M059J (cell line): ENCODE results near the gene TMEM178B. TPM values are rescaled to one million over a fixed set of nuclear protein-coding genes. Genes with fewer than 3 reads are reported as not detected.

Experiments used
- DNase-seq: peaks from one replicate; pipeline ENCODE4 v3.0.0-alpha.2; 2012; ENCODE audit warnings: low read depth
- total RNA-seq: library from RNA; depleted of rRNA; stranded (reverse); fragments of >200 nt; shearing (Covaris generic); gene quantifications from 2 replicates; pipeline ENCODE4 v1.2.3, GENCODE V29; 2014

The TMEM178B gene
- total RNA-seq, 1 experiment from 2014 or later = 1.6 TPM

- no peak for DNase-seq
These were observed 190.1 kb downstream of the TMEM178B start for GRCh38 chr7:141263983-141264382.

DNA sequence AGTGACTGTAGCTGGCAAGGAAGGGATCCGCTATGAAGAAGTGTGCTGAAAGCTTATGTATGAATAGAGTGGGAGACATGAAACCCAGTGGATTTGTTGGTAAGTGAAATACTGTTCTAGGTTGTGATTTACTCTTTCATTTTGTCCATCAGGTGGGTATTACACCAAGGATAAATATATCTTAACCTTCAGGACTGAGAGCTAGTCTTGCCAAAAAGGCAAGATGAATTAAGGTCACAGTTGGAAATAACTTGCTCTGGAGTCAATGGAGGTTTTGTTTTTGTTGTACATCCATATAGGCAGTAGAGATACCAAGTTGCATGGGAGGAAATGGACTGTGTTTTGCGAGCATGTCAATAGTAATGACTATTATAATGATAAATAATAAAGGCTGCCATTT lies 190.6 kb downstream of the TMEM178B start:
- DNase-seq = no peak

DNA sequence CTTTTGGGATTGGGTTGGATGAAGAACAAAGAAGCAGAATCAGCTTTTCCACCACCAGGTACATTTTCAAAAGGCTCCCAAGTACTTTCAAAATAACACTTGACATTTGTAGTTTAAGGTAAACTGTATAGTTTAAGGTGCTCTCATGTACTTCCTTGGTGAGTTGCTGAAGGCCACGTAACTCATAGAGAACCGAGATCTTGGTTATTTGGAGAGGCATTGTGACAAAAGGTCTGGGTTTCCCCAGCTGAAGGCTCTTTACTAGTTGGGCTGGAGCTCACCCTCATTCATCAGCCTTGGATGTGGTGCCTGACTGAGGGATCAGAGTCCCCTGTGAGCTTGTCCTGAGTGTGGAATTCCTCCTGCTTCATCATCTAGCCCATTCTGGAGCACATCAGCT lies 191.8 kb downstream of the TMEM178B start:
- DNase-seq = no peak

DNA sequence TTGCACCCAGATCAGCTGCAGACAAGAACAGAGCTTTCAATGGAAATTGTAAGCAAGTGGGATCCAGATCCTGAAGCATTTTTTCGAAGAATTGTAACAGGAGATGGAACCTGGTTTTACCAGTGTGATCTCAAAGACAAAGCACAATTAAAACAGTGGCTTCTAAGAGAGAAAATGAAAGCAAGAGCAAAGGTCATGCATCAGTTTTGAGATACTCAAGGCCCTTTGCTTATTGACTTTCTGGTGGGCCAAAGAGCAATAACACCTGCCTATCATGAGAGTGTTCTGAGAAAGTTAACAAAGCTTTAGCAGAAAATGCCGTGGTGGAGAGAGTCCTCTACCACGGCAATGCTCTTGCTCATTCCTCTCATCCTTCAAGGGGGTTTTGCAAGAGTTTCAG lies 194.8 kb downstream of the TMEM178B start:
- DNase-seq = no peak

- DNase-seq = no peak
These were observed 197.6 kb downstream of the TMEM178B start for GRCh38 chr7:141271451-141271850.

DNA sequence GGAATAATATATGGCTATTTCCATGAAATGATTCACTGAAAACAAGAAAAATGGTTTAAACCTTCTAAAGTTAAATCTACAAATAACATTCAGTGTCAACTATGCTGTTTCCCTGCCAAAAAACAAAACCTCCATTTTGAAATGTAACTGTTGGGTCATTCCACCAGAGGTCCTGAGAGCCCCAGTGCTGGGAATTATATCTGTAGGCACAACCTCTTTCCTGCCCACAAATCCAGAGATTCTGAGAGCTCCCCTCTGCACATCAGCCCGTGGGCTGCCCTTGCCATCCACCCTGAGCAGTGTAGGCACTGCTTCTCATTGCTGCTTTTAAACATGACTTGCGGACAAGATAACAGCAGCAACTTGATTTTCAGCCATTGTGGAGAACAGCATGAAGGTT lies 198.6 kb downstream of the TMEM178B start:
- no peak for DNase-seq

- no peak for DNase-seq
These were observed 201.5 kb downstream of the TMEM178B start for GRCh38 chr7:141275350-141275749.

DNA sequence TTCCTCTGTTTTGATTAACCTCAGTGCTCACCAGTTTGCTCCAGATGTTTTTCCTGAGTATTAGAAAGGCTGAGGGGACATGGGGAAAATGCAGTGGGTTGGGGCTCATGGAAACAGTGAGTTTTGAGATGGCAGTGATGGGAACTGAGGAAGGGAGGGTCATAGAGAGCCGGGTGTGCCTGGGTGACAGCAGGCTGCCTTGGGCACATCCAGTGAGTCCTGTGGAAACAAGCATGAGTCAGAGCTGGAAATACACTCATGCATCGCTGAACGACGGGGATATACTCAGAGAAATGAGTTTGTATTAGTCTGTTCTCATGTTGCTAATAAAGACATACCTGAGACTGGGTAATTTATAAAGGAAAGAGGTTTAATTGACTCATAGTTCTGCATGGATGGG lies 202.2 kb downstream of the TMEM178B start:
- DNase-seq = peak; percentile 57

GRCh38 chr7:141280100-141280499 lies 206.2 kb downstream of the TMEM178B start:
- no peak for DNase-seq

DNA sequence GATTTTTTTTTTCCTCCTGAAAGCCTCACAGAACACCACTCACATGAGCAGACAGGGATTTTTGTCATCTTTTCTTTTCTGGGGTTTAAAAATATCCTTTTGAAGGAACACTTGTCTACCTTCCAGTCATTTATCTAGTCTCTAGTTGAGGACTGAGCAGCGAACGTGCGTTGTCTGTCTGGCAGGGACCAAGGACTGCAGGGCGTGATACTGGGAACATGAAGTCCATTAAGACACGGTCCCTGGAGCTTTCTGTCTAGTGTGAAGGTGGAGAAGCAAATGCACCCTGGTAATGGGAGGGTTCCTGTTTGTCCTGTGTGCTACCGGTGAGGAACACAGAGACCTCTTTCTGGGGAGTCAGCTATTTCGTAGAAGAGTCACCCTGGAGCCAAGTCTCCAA lies 207.4 kb downstream of the TMEM178B start:
- no peak for DNase-seq

GRCh38 chr7:141286522-141286921 lies 212.7 kb downstream of the TMEM178B start:
- no peak for DNase-seq

- DNase-seq = no peak
These were observed 214.1 kb downstream of the TMEM178B start for GRCh38 chr7:141287936-141288335.

- DNase-seq = no peak
These were observed 214.8 kb downstream of the TMEM178B start for GRCh38 chr7:141288626-141289025.

GRCh38 chr7:141290365-141290764 lies 216.5 kb downstream of the TMEM178B start:
- no peak for DNase-seq

DNA sequence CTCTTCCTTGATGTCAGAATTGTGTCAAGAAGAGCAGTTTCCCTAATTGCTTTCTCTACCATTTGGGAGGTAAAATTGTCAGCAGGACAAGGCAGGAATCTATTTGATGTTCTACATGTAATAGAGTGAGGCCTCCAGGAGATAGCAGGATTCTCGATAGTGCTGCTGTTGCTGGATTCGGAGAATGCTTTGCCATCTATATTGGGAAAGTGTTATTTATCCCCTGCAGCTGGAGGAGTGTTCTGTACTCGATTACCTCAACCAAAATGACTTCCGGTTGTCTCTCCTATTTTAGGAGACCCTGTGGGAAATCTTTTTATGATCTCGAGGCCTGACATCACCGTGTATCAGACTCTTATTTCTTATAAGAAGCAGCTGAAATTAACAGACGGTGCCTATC lies 217.1 kb downstream of the TMEM178B start:
- DNase-seq = no peak

DNA sequence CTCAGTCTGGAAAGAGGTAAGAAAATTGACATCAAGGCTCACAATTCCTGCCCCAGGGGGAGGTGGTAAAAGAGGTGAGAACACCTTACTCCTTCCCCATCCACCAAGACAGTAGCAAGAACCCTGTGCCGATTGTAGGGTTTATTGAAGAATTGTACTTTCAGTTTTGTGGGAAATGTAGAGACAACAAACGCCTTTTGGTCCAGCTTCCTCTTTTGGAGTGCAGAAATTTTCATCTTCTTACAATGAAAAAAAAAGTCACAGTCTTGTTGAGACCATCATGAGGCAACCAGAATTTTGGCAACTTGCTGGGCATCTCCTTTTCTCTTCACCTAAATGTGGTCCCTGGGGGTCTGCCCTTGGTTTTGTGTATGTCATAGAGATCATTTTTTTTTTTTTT lies 217.7 kb downstream of the TMEM178B start:
- DNase-seq = no peak

- no peak for DNase-seq
These were observed 220.4 kb downstream of the TMEM178B start for GRCh38 chr7:141294143-141294829.

GRCh38 chr7:141295367-141295895 lies 221.6 kb downstream of the TMEM178B start:
- no peak for DNase-seq

- DNase-seq = no peak
These were observed 227.0 kb downstream of the TMEM178B start for GRCh38 chr7:141300816-141301215.

- no peak for DNase-seq
These were observed 227.7 kb downstream of the TMEM178B start for GRCh38 chr7:141301544-141301943.

DNA sequence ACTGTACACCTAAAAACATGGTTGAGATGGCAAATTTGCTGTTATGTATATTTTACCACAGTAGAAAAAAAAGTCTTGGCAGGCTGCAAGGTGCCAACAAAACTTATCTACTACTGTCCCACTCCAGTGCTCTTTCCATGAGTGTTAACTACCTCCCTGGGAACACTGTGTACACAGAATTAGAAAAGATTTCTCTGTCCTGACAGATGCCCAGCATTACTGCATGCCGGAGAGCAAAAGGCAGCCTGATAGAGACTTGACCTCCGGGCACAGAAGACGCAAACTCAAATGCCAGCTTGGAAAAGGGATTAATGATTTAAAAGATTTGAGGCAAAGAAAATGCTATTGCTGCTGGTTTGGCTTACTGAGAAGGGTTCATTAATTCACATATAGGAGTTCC lies 228.8 kb downstream of the TMEM178B start:
- no peak for DNase-seq

GRCh38 chr7:141304291-141304690 lies 230.4 kb downstream of the TMEM178B start:
- no peak for DNase-seq

DNA sequence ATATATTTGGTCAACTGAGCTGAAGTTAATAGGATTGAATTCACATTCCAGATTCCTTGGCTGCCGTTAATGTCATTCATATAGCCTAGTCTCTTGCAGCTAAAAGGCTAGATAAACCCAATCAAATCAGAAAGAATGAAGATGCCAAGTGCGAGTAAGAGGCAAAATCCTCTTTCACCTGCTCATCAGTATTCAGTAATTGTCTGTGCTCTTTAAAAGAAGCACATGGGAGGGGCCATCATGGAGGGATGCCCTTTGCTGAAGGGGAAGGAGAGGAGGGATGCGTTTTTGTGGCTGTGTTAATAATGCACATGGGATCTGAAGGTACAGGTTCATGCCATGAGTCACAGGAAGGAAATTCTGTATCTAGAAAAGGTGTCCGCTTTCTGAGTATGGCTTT lies 232.2 kb downstream of the TMEM178B start:
- no peak for DNase-seq

GRCh38 chr7:141312395-141312794 lies 238.5 kb downstream of the TMEM178B start:
- no peak for DNase-seq
